Upper lobe of left lung (tissue), 6 donors: ENCODE data around the gene KRTAP9-4. TPM values are rescaled to one million over a fixed set of nuclear protein-coding genes. Genes with fewer than 3 reads are reported as not detected.
"Not testable (repeated sequence)": the region's sequence is repeated elsewhere in the genome, so short reads cannot be mapped to it uniquely, and the experiment has no call there.

Experiments used
- ATAC-seq, 2 donors: fragments of 200-7000 bp; cut with Tn5 transposase; one replicate each; pipeline ENCODE4 v1.9.1; 2022; ENCODE audit warnings: mild to moderate bottlenecking in 2 of 2, moderate library complexity in 2 of 2; ENCODE audit not compliant: low FRiP score in 2 of 2
- DNase-seq, 2 donors: peaks; one replicate each; pipeline ENCODE4 v3.0.0-alpha.2; 2019 to 2020
- H3K27ac ChIP-seq, 4 donors: fragments of 200-600 bp; sonication (generic); one replicate each; pipeline ENCODE4 v1.5.1; 2016 to 2019
- H3K27me3 ChIP-seq, 4 donors: fragments of 200-600 bp; sonication (generic); one replicate each; pipeline ENCODE4 v1.5.1; 2017 to 2019
- H3K36me3 ChIP-seq, 4 donors: fragments of 200-600 bp; sonication (generic); one replicate each; pipeline ENCODE4 v1.5.1; 2016 to 2019
- H3K4me1 ChIP-seq, 4 donors: fragments of 200-600 bp; sonication (generic); one replicate each; pipeline ENCODE4 v1.5.1; 2018 to 2019
- H3K4me3 ChIP-seq, 4 donors: fragments of 200-600 bp; sonication (generic); one replicate each; pipeline ENCODE4 v1.5.1; 2017 to 2019; ENCODE audit warnings: mild to moderate bottlenecking in 2 of 4, moderate library complexity in 1 of 4
- H3K9me3 ChIP-seq, 4 donors: fragments of 200-600 bp; sonication (generic); one replicate each; pipeline ENCODE4 v1.5.1; 2018 to 2019
- CTCF ChIP-seq, 6 experiments: fragments of 450-650 bp in 4 of 6; fragments of 200-600 bp in 2 of 6; sonication (generic) in 2 of 6; IDR thresholded peaks; one replicate each; pipeline ENCODE4 v1.5.1; 2016 to 2019; ENCODE audit warnings: antibody characterized with exemption in 6 of 6
- EP300 ChIP-seq, 4 donors: sonication (generic); formaldehyde crosslinking; IDR thresholded peaks; one replicate each; pipeline ENCODE4 v1.5.1; 2017; ENCODE audit warnings: antibody characterized with exemption in 4 of 4, control low read depth in 2 of 4
- POLR2A ChIP-seq, 4 donors: fragments of 450-650 bp; IDR thresholded peaks; one replicate each; pipeline ENCODE4 v1.5.1; 2016 to 2017; ENCODE audit warnings: antibody characterized with exemption in 4 of 4, mild to moderate bottlenecking in 2 of 4
- POLR2AphosphoS5 ChIP-seq, 2 donors: sonication (generic); formaldehyde crosslinking; IDR thresholded peaks; one replicate each; pipeline ENCODE4 v1.5.1; 2017; ENCODE audit warnings: antibody characterized with exemption in 2 of 2
- WGBS, 2 donors: methylation state at CpG; one replicate each; pipeline ENCODE4 v1.1.5; 2017 to 2018; 5-methylcytosine and 5-hydroxymethylcytosine counted together
- total RNA-seq, 6 donors: library from RNA; depleted of rRNA in 4 of 6; stranded (reverse); fragments of >200 nt in 4 of 6; gene quantifications; one replicate each; pipeline versions ENCODE4 v1.1.0 to v1.2.1, GENCODE V29; 2016 to 2021
- donor health status: DM: no; HTN: no; CAD: no; lungs with moderate emphysema.
- donor health status: DM: no; HTN: yes; CAD: no; lungs with severe emphysema.

The KRTAP9-4 gene
- total RNA-seq, 6 donors from 2014 or later, result not detected

- H3K36me3 ChIP-seq, result no peaks in the 10 kb centered on the region
- no peak overlapping the region for H3K27ac ChIP-seq
- DNase-seq (no peak), ATAC-seq (no peak)
- no peaks in the 10 kb centered on the region for H3K27me3 ChIP-seq
- no peaks in the 10 kb centered on the region for H3K4me1 ChIP-seq
- no peak for TF ChIP-seq POLR2A (IDR thresholded peaks at IDR 0.05)
- TF ChIP-seq EP300 (IDR thresholded peaks at IDR 0.05), result no peak
- no peak for TF ChIP-seq CTCF (IDR thresholded peaks at IDR 0.05)
- TF ChIP-seq POLR2AphosphoS5 (IDR thresholded peaks at IDR 0.05), result no peak
- 71 to 73% methylated on average over 3 of the region's 3 CpGs for WGBS, 2 donors
- no peaks in the 10 kb centered on the region for H3K9me3 ChIP-seq
- H3K4me3 ChIP-seq, result no peak overlapping the region
Observed at GRCh38 chr17:41264599-41264998, 15.1 kb downstream of the KRTAP9-4 start.

GRCh38 chr17:41265078-41265477 lies 15.6 kb downstream of the KRTAP9-4 start, which contains the start of gene KRTAP9-6:
Gene KRTAP9-6 (plus strand): TSS chr17:41265378. CDS start chr17:41265378, 0 bp downstream.
- no peak for DNase-seq
- Histone ChIP-seq H3K4me1 (no peaks in the 10 kb centered on the region), H3K4me3 (no peak within 1 kb of the TSS), H3K27ac (no peak within 1 kb of the TSS), H3K9me3 (no peaks in the 10 kb centered on the region), H3K36me3 (no peaks in the 10 kb centered on the region), H3K27me3 (no peaks in the 10 kb centered on the region)
- TF ChIP-seq POLR2A (IDR thresholded peaks at IDR 0.05), result no peak
- TF ChIP-seq CTCF (IDR thresholded peaks at IDR 0.05), result no peak
- no peak for TF ChIP-seq POLR2AphosphoS5 (IDR thresholded peaks at IDR 0.05)
- no peak for TF ChIP-seq EP300 (IDR thresholded peaks at IDR 0.05)
- 27 to 39% methylated on average over 2 of the region's 2 CpGs for WGBS, 2 donors
- ATAC-seq, result no peak

GRCh38 chr17:41267711-41268110 lies 18.2 kb downstream of the KRTAP9-4 start:
- WGBS, 2 donors, result 81% methylated on average over 3 of the region's 3 CpGs; no CpG with 5 or more reads in 1 of the 2 donors
- Histone ChIP-seq H3K4me1 (no peaks in the 10 kb centered on the region), H3K27ac (no peak overlapping the region), H3K36me3 (no peaks in the 10 kb centered on the region), H3K9me3 (no peaks in the 10 kb centered on the region), H3K27me3 (no peaks in the 10 kb centered on the region), H3K4me3 (no peak overlapping the region)
- ATAC-seq, result no peak
- DNase-seq, result no peak
- TF ChIP-seq EP300 (IDR thresholded peaks at IDR 0.05) (no peak), CTCF (IDR thresholded peaks at IDR 0.05) (no peak), POLR2AphosphoS5 (IDR thresholded peaks at IDR 0.05) (no peak)

GRCh38 chr17:41271323-41271722 lies 21.8 kb downstream of the KRTAP9-4 start:
- not testable (repeated sequence) for DNase-seq, H3K36me3 ChIP-seq, H3K4me1 ChIP-seq, H3K4me3 ChIP-seq, H3K27me3 ChIP-seq, ATAC-seq, H3K9me3 ChIP-seq, H3K27ac ChIP-seq
- WGBS, 2 donors, result no CpG with 5 or more reads among the region's 1 CpG

GRCh38 chr17:41271858-41272257 lies 22.4 kb downstream of the KRTAP9-4 start:
- Histone ChIP-seq H3K4me3 (no peak overlapping the region), H3K4me1 (no peaks in the 10 kb centered on the region), H3K27ac (no peak overlapping the region), H3K36me3 (no peaks in the 10 kb centered on the region), H3K27me3 (no peaks in the 10 kb centered on the region), H3K9me3 (no peaks in the 10 kb centered on the region)
- DNase-seq (no peak), ATAC-seq (no peak)
- no peak for TF ChIP-seq EP300 (IDR thresholded peaks at IDR 0.05)
- TF ChIP-seq POLR2A (IDR thresholded peaks at IDR 0.05), result no peak
- TF ChIP-seq POLR2AphosphoS5 (IDR thresholded peaks at IDR 0.05), result no peak
- no peak for TF ChIP-seq CTCF (IDR thresholded peaks at IDR 0.05)
- WGBS, 2 donors, result 42% methylated on average over 1 of the region's 1 CpG; no CpG with 5 or more reads in 1 of the 2 donors

- H3K4me3 ChIP-seq, H3K36me3 ChIP-seq, H3K9me3 ChIP-seq, H3K4me1 ChIP-seq, ATAC-seq, H3K27ac ChIP-seq, H3K27me3 ChIP-seq: not testable (repeated sequence)
- peak in 1 of 2 donors; percentile 54 for DNase-seq
- WGBS, 2 donors, result 80% methylated on average over 3 of the region's 3 CpGs; no CpG with 5 or more reads in 1 of the 2 donors
Observed at GRCh38 chr17:41275648-41276190, 26.2 kb downstream of the KRTAP9-4 start, which contains the start of gene KRTAP9-7. Gene KRTAP9-7 (plus strand): TSS chr17:41275698. CDS start chr17:41275698, 0 bp downstream.
